ENCODE results near the gene PAPOLA.

GRCh38 chr14:96586921-96587822 is 85.0 kb downstream of the PAPOLA start:
- no peak for TF ChIP-seq CTCF (IDR thresholded peaks at IDR 0.05)
- no peak for TF ChIP-seq POLR2A (IDR thresholded peaks at IDR 0.05)
- TF ChIP-seq POLR2AphosphoS5 (IDR thresholded peaks at IDR 0.05) = no peak
- TF ChIP-seq EP300 (IDR thresholded peaks at IDR 0.05) = no peak

Data from gastroesophageal sphincter (tissue), 3 donors.